ENCODE results near the gene DYSF.

- no peak for TF ChIP-seq CTCF (conservative IDR thresholded peaks at IDR 0.05; ENCODE audit: low read length)
- TF ChIP-seq EZH2phosphoT487 (IDR thresholded peaks at IDR 0.05; ENCODE audit: borderline replicate concordance), result no peak
Observed at GRCh38 chr2:71554028-71554705, 100.8 kb downstream of the DYSF start.
